GM19324 (cell line): ENCODE results near the gene FNDC5.

Experiments
- ATAC-seq: cut with Tn5 transposase; IDR thresholded peaks from one replicate; pipeline ENCODE4 v1.9.1; 2021; ENCODE audit warnings: mild to moderate bottlenecking, moderate library complexity; ENCODE audit not compliant: unreplicated experiment, low FRiP score

Gene FNDC5

DNA sequence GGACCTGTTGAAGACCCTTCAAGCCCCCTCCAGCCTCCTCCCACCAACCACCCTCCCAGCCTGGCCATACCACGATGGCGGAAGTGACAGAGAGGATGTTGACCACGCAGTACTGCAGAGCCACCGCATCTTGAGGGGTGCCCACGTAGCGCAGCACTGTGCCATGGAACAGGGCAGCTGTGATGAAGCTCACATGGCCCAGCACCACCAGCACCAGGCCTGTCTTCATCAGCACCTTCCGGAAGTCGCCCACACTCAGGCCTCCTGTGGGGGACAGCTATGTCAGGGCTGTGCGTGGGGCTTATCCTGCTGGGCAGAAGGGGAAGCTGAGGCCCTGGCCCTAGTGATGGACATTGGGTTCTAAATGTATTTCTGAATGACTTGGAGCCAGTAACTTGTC, 27.3 kb upstream of the FNDC5 start:
- no peak for ATAC-seq

DNA sequence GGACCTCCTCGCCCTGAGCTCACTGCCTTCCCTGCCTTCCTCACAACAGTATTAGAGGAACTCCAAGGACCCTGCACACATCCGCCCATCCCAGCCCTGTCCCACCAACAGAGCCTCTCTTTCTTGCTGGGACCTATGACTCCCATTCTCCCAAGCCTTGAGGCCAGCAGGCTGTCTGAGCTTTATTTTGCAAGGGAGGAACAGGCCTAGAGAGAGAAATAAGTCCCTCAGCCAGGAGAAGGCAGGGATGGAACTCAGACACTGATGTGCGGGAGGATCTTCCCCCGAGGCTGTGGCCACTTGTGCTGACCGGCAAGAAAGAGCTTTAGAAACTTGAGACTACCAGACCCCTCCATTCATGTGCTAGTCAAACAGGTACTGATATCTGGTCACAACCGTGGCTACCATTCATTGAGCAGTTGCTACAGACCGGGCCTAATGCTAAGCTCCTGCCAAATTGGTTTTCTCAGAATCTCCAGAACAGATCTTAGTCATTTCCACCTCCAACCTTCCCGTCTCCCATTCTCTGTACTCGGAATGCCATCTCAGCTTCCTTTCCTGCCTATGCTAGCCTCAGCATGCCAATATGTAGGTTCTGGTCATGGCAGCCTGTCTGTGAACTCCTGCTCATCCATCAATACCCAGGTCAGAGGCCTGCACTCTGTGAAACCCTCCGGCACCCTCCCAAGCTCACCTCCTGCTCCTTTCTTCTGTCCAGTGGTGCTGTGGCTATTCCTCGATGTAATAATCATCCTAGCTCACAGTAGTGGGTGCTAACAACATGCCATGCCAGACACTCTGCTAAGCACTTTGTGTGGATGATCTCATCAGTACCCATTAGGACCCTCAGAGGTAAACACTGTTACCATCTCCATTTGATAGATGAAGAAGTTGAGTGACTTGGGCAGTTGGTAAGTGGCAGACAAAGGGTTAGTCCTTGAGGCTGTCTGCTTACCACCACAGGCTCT, 26.7 kb upstream of the FNDC5 start:
- no peak for ATAC-seq

DNA sequence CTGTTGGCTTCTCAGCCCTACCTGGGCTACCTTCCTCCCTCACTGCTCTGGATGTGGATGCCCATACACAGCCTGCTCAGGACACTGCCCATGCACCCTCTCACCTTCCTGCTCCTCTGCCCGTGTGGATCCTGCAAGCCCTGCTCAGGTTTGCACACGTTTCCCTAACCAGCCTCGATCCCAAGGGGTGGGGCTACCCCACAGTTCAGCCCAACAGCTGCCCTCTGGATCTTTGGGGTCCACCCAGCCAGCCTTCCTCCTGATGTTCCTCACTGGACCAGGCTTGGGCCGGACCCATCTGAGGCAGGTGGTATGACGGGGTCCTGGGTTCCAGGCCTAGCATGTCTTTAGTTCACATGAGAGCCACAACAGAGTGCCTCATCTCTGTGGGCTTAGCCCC, 25.7 kb upstream of the FNDC5 start:
- no peak for ATAC-seq

DNA sequence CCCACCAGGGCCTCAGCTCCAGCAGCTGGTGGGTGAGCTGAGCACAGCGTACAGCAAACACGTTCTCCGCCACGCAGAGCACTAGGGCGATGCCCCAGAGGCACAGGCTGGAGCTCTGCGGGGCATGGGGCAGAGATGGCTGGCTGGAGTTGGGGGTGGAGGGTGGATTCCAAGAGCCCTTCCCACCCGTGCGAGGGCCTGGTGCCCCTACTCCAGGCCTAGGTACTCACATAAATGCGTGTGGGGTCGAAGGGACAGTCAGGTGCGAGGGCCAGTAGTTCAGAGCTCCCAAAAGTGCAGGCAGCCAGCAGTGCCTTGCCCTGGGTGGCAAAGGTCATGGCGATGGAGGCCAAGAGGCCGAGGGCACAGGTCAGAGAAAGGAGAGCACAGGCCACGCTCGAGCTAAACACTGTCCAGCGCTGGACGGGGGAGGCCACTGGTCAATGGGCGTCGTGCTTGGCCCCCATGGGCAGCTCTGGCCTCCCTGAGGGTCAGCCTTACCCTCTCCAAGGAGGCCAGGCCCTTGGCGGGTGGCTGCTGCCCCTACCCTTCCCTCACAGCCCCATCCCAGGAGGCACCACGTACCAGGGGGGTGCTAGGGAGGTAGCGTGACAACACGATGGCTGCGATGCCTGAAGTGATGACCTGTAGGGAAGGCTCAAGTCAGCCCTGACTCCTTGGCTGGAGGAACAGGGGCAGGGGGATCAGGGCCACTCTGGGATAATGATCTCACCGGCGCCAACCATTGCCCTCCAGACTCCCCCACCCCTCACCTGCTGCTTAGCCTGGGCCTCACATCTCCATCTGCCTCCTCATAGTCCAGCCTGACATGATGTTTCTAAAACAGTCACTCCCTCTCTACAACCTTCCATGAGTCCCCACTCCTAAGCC, 24.9 kb upstream of the FNDC5 start:
- no peak for ATAC-seq

DNA sequence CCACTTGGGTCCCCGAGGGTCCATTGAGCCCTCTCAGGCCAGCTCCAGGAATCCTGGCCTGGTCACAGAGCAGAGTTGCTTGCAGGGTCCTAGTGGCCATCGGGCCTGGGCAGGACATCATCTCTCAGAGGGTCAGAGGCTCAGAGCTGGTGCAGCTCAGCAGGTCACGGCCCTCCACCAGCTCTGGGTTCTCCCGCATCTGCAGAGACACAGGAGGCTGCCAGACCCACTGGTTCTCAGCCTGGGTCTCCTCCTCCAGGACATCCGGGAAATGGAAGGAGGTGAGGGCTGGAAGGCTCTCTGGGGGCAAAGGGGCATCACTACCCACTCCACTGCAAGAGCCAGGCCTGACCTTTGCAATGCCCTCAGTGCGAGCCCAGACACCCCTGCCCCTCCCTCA, 24.0 kb upstream of the FNDC5 start:
- ATAC-seq = no peak

DNA sequence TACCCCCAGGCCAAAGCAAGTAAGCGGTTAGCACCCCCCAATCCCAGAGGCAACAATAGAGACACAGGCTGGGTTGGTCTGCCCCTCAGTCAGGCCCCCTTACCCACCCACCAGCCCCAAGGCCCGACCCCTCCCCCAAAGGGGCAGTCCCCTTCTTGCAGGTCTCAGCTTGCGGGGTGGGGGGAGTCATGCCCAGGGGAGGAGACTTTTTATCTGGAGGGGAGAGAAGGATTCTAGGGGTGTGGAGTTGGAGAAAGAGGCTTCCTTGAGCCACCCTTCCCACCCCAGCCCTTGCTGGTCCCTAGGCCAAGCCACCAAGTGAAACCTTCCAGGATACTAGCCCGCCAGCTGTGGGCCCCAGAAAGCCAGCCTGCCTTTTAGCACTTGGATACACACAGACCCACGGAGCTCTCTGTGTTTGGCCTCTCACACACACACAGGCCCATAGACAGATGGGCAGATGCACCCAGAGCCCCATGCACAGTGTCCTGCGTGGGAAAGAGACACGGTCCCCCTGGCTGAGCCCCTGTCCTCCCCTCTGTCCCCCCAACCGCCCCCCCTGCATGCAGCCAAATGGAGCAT, 23.4 kb upstream of the FNDC5 start:
- ATAC-seq = no peak

DNA sequence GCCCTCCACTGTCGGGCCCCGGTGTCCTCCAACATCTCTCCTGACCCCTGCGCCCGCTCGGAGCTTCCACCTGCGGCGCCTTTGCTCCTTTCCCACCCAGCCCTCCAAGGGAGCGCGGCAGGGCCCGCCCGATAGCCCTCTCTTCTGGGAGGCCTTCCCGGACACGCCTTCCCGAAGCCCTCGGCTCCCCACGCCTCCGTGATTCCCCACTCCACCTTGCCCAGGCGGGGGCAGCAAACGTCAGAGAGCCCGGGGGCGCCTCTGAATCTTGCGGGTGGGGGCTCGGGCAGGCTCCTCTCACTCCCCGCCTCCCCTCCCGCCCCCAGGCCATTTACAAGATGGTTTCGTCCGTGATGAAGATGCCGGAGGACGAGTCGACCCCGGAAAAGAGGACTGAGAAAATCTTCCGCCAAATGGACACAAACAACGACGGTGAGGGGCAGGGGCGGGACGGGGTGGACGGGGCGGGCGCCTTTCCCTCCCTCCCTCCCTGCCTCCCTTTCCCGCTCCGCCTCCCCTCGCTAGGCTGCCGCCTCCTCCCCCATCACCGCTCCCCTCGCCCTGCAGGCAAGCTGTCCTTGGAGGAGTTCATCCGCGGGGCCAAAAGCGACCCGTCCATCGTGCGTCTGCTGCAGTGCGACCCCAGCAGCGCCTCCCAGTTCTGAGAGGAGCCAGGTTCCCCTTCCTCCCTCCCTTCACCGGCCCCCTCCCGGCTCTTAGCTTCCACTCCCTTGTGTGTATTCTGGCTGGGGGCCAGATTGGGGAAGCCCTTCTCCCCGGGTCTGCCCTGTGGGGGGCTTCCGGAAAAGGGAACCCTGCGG, 22.7 kb upstream of the FNDC5 start:
- no peak for ATAC-seq

DNA sequence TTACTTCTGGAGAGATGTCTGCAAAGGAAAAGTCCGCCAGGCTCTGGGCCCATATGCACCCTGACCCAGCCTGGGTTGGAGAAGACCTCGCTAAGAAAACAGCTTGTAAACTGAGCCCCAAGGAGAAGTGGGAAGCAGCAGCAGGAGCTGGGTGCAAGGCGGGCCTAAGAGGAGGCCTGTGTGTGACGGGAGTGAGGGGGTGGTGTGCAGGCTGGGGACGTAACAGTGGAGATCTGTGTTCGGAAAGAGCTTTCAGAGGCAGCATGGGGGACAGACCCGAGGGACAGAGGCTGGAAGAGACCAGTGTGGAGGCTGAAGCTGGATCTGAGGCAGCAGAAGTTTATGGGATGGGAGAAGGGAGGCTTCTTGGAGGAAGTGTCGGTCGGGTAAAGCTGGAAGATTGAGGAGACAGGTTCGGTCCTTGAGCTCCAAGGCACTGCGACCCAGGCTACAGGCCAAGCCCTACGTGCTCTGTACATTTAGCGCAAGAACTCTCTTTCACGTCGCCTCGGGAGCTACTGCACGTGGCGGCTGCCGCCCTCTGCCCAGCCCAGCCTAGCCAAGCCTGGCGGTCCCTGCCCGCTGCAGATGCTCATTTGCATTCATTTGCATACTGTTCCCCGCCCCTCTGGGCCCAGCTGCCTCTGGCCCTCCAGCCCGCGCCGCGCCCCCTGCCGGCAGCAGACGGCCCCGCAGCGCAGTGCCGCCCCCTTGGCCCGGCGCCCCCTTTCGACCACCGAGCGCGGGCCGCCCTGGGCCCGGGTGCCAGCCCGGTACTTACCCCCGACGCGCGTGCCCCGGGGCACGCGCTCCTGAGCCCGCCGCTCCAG, 21.9 kb upstream of the FNDC5 start:
- no peak for ATAC-seq

DNA sequence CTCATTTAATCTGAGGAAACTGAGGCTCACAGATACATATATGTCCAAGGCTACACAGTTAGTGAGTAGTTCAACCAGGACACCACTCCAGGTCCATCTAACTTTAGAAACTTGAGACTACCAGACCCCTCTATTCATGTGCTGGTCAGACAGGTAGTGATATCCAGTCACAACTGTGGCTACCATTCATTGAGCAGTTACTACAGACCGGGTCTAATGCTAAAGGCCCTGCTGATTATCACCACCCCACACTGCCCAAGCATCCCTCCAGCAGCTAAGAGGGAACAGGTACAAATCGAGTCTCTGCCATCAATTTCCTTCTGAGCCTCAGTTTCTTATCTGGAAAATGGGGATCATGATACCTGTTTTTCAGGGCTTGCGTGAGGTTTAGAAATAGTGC, 20.9 kb upstream of the FNDC5 start:
- no peak for ATAC-seq

DNA sequence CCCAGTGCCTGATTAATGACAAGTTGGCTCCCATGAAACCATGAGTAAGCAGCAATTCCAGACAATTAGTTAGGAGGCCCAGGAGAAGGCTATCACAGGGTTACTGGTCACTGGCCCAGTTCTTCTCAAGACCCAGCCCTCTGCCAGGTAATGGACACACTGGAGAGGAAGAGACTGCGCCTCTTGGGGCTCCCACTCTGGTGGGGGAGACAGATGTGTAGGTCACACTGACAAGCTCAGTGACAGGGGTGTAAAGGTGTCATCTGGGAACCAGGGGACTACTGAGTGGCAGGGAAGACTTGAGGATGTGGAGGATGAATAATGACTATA, 20.5 kb upstream of the FNDC5 start:
- ATAC-seq = no peak

DNA sequence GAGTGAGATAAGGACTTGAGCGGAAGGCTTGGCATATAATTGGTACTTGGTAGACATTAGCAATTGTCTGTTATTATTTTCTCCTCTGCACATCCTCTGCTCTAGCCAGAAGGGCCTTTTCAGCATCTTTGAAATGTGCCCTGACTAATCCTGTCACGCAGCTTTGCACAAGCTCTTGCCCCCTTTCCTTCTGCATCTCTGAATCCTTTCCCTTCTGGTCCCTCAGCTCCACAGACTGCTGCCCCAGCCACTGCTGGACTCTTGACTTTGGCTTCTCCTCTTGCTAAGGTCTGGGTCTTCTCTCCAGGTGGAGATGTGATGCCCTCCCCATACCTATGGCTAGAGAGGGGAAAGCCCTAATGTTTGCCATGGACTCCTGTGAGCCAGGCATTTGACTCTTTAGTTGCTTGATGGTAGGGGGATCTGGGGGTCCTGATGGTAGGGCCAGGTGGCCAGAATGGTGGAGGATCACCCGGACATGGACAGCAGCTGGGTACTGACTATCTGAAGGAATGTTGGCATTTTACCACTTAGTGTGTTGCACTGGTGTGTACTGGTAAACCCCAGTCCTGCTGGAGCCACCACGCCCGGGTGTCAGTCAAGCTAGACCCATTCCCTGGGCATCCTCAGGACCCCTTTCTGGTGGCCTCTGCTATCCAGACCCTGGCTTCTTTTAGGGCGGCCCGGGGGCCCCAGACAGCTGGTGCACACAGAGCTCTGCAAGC, 20.0 kb upstream of the FNDC5 start:
- ATAC-seq = no peak

DNA sequence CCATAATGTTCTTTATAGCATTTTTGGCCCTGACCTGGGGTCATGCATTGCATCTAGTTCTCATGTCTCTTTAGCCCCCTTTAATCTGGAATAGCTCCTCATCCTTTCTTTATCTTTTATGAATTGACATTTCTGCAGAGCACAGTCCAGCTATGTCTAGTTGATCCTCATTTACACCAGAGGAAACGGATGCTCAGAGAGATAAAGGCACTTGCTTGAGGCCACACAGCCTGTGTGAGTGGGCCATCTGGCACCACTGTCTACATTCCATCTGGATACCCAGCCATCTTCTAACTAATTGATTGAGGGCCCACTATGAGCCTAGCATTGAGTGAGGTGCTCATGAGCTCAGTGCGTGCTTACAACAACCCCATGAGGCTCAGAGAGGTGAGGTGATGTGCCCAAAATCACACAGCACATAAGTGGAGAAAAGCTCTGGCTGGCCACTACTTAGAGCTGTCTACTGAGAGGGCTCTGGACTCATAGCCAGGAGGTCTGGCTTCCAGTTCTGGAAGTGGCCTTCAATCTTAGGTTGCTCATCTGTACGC, 19.1 kb upstream of the FNDC5 start:
- ATAC-seq = no peak

DNA sequence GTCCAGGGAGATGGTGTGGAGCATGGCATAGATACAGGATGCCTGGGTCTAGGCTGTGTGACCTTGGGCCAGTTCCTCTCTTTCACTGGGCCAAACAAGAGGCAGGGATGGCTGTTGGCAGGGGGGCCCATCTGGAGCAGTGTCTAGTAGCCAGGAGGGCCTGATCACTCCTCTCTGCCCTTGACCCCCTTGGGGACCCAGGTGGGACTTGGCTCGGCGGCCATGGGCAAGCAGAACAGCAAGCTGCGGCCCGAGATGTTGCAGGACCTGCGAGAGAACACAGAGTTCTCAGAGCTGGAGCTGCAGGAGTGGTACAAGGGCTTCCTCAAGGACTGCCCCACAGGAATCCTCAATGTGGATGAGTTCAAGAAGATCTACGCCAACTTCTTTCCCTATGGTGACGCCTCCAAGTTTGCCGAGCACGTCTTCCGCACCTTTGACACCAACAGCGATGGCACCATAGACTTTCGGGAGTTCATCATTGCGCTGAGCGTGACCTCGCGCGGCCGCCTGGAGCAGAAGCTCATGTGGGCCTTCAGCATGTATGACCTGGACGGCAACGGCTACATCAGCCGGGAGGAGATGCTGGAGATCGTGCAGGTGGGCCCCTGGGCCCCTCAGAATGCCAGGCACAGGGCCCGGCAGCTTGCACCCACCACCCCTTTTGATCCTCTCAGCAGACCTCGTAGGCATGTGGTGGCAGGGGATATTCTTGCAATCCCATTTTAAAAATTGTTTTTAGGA, 18.1 kb upstream of the FNDC5 start:
- ATAC-seq = no peak

DNA sequence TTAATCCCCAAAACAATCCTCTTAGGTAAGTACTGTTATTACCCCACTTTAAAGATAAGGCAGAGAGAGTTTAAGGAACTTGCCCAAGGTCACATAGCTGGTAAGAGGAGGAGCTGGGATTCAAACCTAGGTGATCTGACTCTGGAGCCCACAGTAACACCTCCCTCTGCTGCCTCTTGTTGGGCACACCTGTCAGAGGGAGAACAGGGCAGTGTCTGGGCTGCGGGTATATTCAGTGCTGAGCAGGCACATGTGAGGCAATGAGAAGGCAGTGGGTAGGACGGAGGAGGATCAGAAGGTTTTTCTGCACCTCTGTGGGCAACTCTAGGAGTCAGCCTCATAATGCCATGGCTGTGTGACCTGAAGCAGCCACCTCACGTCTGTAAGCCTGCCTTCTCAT, 17.4 kb upstream of the FNDC5 start:
- ATAC-seq = no peak

DNA sequence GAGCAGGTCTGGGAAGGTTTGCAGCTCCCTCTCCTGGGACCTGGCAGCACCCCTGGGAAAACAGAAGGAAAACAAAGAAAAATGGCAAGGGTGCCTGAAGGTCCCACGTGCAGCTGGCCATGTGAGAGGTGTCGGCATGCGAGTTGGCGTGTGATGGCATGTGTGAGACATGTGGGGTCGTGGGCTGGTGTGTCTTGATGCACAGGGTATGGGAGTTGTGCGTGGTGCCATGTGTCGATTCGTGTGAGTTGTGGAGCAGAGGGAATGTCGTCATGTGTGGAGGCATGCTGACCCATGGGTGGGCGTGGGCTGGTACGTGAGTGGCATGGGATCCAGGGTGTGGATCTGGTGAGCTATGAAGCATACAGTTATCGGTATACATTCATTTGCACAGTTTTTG, 16.9 kb upstream of the FNDC5 start:
- ATAC-seq = no peak

DNA sequence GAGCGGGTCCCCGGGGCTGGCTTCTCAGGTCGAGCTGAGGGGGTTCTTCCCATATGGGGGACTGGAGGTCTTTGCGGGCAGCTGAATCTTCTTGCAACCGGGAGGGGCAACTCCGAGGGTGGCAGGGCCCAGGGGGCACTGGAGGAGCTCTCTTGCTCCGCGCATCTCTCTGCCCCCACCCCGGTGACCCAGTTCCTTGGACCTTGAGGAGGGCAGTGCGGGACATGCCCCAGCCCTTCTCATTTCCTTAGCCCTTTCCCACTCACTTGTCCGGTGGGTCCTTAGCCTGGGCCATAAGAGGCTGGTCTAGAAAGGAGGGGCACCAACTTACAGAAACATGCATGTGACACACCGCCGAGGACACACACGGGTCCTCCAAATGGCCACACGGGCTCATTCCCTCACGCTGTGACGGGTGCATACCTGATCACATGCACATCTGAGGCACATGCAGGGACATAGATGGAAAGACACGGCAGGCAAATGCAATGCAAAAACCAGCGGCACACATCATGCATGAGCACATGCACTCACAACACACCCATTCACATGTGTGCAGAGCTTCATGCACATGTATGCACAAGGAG, 16.2 kb upstream of the FNDC5 start:
- ATAC-seq = no peak

DNA sequence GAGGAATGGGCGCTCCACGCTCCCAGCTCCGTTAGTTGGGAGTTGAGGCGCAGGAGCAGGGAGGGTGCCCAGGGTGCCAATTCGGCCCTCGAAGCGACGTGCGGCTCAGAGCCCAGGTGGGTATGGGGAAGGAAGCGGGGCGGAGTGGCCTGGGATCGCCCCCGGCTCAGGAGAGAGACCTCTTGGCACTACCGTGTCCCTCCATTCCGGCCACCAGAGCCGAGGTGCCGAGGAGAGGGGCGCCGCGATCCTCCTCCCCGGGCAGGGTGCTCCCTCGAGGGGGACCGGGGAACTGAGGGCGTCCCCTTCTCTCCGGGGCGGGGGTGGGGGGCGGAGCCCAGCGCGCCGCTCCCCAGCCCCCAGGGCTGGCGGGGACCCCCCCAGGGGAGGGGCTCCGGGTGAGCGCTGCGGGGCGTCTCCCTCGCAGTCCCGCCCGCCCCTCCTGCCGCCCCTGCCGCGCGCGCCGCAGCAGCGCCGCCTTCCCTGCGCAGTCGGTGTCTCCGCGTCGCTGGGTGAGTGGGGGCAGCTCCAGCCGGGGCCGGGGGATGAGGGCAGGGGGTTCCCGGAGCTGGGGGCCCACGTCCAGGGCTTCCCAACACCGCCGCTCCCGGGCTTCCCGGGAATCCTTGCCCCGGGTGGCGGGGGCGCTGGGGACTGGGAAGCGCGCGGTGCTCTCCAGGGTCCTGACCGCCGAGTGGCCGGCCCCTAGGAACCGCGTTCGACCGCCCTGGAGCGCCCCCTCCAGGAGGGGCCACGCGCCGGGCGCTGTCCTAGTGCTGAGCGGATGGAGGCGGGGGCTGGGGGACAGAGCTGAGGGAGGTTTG, 15.5 kb upstream of the FNDC5 start, which contains the start of gene HPCA:
Gene HPCA, plus strand, starts transcription at position 488 of the 824 bp plus-strand sequence. CDS start 2,408 bp downstream, outside the sequence.
- ATAC-seq = no peak
